ENCODE measurements around the gene KRTAP5-4.
"Not testable (repeated sequence)": the region's sequence is repeated elsewhere in the genome, so short reads cannot be mapped to it uniquely, and the experiment has no call there.

Gene KRTAP5-4

DNA sequence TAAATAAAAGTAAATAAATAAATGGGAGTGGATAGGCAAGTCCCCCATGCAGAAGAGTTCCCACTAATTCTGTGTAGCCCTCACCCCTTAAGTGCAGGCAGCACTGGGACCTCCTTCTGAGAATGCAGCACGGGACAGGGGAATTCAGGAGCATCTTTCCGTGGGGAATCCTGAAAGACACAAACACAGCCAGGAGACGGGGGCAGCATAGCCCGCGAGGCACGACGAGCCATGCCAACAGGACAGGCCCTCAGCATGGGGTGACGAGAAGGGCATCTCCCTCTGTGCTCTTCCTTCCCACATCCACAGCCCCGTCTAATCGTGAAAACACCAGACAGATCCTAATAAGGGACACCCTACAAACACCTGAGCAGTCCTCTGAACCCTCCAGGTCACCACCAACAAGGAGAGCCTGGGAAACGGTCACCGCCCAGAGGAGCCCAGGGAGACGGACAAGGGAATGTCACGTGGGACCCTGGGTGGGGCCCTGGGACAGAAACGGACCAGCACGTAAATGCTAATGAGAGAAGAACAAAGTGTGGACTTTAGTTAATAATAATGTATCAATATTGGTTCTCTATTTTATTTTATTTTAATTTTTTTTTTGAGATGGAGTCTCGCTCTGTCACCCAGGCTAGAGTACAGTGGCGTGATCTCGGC lies 14.5 kb upstream of the KRTAP5-4 start:
- no peak for FAIRE-seq

DNA sequence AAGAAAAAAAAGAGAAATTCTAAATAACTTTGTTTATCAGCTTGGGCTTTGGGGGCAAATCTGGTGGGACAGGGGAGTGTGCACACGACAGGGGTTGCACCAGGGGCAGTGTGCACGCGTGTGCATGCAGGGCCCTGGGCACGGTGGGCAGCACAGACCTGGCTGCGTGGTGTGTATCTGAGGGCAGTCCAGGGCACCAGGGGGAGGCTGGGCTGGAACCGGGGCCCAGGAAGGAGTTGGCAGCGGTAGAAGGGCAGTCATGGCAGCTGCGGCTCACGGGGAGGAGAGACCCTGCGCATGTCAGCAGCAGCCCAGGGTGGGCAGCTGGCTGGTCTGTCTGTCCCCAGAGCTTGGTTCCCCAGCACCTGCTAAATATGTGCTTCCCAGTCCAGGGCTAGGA lies 11.9 kb upstream of the KRTAP5-4 start:
- FAIRE-seq = no peak

DNA sequence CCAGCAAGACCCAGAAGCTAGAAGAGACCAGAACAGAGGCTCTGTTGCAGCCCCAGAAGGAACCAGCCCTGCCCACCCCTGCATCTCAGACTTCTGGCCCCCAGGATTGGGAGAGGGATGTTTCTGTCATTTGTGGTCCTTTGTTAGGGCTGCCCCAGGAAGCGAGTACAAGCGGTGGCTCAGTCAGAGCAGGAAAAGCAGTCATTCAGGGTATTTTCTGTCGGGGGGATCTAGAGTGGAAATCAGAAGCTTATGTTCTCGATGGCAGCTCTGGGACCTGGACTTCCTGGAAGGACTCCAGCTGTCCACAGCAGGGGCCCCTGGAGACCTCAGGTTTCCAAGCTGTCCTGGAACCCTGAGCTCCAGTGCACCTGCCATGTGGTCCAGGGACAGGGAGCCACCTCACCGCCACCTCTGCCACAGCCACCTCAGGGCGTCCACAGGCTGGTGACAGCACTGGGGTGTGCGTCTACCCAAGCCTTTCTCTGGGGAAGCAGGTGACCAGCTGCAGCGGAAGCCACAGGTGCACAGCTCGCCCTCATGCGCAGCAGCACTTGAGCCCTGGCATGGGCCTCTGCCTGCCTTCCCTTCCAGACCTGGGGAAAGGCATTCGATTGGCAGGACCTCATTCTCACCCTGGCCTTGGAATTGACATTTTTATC lies 10.2 kb upstream of the KRTAP5-4 start:
- FAIRE-seq = no peak

DNA sequence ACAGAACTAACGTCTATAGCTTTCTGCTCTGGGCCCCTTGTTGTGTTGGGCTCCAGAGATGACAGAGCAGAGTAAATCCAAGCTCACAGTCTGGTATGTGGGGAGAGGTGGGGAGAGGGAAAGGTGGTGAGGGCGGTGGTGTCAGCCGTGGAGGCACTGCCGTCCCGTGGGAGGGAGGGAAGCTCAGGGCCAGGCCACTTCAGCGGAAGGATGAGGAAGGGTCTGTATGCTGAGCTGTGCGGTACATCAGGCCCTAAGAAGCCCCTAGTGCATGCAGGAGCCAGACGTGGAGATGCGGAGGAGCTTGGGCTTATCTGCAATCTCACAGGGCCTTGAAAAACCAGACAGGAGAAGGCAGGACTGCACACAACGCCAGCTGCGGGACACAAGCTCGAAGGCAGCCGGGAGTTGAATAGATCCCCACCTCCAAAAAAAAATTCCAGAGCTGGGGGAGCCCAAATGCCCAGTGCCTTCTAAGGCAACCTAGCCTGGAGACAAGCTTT lies 9.2 kb upstream of the KRTAP5-4 start:
- no peak for FAIRE-seq

DNA sequence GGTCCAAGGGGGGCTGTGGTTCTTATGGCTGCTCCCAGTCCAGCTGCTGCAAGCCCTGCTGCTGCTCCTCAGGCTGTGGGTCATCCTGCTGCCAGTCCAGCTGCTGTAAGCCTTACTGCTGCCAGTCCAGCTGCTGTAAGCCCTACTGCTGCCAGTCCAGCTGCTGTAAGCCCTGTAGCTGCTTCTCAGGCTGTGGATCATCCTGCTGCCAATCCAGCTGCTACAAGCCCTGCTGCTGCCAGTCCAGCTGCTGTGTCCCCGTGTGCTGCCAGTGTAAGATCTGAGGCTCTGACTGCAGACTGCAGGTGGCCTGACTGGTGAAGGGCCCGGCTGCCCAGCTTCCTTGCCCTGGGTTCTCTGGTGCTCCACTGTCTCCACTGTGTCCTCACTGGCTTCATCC lies 8.3 kb upstream of the KRTAP5-4 start:
- FAIRE-seq = no peak

DNA sequence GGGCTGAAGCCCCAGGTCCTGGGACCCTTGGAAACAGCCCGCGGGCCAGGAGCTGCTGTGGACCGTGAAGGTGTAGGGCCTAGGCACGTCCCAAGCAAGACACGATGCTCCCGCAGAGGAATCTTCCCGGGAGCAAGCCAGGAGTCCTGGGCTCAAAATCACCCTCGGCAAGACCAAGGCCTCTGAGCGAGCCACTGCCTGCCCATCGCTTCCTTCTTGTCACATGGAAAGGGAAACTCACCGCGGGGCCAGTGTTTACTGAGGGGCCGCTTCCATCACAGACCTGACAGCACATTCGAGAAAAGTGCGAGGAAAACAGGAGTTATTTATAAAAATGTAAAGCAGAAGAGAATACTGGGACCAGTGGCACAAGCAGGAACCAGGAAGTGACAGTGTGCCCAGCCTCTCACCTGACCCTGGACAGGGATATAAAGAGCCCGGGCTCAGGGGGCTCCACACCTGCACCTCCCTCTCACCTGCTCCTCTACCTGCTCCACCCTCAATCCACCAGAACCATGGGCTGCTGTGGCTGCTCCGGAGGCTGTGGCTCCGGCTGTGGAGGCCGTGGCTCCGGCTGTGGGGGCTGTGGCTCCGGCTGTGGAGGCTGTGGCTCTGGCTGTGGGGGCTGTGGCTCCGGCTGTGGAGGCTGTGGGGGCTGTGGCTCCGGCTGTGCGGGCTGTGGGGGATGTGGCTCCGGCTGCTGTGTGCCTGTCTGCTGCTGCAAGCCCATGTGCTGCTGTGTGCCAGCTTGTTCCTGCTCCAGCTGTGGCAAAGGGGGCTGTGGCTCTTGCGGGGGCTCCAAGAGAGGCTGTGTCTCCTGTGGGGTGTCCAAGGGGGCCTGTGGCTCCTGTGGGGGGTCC lies 7.6 kb upstream of the KRTAP5-4 start, which contains the start of gene KRTAP5-5:
Gene KRTAP5-5 (plus strand): TSS at position 450 of the 860 bp plus-strand sequence. CDS start 66 bp downstream, at position 516.
- FAIRE-seq = no peak

DNA sequence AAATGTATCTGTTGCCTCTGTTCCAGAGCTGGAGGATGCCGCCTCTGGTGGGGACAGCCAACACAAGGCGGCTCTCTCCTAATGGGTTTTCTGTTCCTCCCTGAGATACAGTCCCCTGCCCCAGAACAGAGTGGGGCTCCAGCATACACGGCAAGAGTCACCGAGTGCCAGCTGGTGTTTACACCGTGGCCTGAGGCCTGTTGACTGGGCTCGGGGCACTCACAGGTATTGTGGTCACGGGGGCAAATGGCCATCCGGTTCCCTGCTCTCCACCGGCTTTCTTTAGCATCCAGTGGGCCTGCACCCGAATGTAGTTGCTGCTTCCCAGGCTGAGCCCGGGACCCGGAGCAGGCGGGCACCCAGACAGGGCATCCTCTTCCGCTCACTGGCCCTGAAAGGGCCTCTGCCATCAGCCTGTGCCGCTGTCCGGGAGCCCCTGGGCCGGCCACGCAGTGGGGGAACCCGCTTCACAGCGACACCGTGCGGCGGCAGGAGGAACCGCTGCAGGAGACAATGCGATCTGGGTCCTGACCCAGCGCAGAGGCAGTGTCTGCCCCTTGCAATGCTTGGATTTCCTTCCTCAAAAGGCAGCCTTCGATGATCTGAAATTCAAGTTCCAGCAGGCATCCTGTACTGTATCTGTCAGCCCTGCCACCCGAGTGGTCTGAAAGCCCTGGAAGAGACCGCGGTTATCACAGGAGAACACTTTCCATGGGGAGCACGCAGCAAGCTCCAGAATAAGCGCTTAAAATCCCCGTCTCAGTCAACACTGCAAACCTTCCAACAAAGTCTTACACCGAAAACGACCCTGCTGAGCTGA lies 6.8 kb upstream of the KRTAP5-4 start:
- FAIRE-seq = no peak

DNA sequence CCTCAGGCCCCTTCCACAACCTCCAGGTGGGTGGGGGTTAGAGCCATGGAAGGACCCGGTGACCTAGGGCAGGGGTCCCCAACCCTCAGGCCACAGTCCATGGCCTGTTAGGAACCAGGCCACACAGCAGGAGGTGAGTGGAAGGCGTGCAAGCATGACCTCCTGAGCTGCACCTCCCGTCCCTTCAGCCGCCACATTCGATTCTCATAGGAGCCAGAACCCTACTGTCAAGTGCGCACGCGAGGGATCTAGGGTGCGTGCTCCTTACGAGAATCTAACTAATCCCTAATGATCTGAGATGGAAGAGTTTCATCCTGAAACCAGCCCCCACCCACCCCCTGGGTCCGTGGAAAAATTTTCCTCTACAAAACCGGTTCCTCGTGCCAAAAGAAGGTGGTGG lies 3.6 kb upstream of the KRTAP5-4 start:
- no peak for FAIRE-seq

DNA sequence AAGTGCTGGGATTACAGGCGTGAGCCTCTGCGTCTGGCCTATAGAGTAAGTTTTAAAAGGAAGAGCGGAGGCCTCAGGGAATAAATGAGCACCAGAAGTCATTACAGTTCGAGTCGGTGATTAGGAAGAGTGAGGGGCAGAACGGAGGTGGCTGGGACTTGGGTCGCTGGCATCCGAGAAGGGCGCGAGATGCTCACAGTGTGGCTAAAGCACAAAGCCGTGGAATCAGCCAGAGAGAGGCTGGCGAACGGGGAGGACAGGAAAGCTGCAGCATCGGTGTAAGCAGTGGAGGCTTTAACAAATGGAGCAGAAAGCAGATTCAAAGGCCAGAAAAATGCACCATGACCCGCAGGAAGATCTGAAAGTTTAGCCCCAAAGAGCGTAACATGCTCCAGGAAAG lies 2.7 kb upstream of the KRTAP5-4 start:
- FAIRE-seq = no peak

DNA sequence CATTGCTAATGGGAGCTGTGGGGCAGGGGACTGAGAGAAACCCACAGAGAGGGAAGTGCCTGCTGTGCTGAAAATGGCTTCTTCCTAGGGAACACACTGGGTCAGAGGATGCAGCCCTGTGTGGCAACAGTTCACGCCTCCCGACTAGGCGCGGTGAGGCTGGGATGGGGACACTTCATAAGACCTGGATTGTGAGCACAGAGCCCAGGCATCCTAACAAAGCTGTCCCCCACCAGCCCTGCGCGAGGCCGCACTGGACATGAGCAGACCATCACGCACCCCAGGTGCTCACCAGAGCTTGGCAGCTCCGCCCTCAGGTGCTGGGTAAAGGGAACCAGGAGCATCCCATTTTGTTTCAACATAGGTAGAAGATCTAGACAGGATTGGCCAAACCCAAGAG lies 1.8 kb upstream of the KRTAP5-4 start:
- FAIRE-seq = no peak

DNA sequence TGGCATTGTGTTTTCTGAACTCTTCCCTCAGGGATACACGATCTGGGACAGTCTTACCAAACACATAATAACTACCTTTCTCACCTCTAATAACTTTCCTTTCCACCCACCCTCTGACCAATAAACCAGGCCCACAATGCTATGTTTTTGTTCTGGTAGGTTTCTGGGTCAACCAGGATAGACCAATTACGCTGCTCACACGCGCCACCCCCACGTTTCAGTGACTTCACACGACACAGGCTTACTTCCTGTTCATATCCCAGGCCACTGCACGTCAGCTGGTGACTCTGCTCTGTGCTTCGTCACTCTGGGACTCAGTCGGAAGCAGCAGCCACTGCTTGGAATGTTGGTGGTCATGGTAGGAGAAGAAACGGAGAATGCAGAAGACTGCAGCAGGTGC lies 2.5 kb downstream of the KRTAP5-4 start:
- FAIRE-seq = no peak

DNA sequence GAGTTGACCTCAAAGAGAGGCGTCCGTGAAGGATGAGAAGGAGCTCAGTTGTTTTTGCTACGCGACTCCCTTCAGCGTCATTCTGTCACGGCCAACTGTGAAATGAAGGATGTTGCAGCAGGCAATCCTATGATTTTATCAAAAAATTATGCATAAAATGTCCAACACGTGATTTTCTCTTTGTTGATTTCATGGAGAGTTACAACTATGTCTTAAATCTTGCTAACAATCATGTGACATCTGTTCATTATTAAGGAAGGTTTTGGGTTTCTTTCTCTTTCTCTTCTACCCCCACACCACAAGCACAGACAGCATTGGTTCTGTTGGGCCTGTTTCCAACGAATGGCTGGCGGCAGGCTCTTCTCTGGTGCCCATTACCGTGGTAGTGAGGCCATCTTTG lies 3.7 kb downstream of the KRTAP5-4 start:
- no peak for FAIRE-seq

DNA sequence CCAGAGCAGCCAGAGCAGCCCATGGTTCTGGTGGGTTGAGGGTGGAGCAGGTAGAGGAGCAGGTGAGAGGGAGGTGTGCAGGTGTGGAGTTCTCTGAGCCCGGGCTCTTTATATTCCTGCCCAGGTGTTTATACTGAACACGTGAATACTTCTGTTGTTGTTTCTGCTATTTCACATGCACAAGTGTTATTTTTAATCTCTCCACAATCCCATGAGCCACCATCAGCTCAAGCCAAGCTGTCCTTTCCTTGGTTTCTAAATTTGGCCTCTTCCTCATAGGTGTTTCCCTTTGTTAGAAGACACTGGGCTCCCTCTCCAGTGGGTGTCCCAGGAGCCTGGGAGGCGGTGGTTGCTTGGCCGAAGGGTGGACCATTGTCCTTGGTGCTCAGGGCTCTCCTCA lies 13.6 kb downstream of the KRTAP5-4 start, which contains the start of gene KRTAP5-3:
Gene KRTAP5-3 (minus strand): TSS at position 101 of the 400 bp plus-strand sequence. CDS start 78 bp downstream, at position 23.
- FAIRE-seq = no peak

DNA sequence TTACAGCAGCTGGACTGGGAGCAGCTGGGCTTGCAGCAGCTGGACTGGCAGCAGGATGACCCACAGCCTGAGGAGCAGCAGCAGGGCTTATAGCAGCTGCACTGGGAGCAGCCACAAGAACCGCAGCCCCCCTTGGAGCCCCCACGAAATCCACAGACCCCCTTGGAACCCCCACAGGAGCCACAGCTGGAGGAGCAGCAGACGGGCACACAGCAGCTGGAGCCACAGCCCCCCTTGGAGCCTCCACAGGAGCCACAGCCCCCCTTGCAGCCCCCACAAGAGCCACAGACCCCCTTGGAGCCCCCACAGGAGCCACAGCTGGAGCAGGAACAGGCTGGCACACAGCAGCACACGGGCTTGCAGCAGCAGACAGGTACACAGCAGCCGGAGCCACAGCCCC lies 14.0 kb downstream of the KRTAP5-4 start:
- FAIRE-seq = not testable (repeated sequence)

DNA sequence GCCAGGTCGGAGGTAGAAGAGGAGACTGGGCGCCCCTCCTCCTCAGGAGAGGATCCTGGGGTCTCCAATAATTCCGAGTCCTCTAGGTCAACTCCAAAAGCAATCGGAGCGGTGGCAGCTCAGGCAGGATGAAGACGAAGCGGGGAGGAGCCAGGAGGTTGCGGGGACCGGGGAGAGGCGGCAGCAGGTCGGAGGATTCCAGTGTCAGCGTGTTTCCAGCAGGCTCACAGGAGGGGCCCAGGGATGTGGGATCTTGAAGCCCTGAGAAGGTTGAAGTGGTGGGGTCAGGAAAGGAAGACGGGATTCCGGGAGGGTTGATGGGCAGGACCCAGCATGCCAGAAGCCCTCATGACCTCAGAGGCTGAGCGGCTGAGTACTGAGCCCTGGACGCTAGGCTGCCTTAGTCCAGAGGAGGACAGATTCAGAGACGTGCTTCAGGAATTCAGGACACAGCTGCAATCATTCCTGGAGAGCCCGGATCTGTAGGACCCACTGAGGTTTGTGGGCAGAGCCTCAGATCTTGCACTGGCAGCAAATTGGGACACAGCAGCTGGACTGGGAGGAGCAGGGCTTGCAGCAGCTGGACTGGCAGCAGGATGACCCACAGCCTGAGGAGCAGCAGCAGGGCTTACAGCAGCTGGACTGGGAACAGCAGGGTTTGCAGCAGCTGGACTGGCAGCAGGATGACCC lies 14.6 kb downstream of the KRTAP5-4 start:
- not testable (repeated sequence) for FAIRE-seq

DNA sequence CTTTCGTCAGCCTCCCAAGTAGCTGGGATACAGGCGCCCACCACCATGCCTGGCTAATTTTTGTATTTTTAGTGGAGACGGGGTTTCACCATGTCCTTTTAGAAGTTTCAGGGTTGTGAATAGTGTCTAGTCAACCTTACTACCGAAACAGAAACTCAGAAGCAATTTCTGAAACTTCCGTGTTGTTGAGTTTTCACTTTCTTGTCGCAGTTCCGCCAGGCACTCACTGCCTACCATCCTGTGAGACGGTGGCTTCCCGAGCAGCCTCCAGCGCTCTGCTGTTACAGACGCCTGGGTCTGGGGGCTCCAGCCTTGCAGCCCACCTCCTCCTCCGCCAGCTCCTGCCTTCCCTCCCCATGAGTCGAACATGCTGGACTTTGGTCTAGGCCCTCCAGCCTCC lies 16.0 kb downstream of the KRTAP5-4 start:
- not testable (repeated sequence) for FAIRE-seq

DNA sequence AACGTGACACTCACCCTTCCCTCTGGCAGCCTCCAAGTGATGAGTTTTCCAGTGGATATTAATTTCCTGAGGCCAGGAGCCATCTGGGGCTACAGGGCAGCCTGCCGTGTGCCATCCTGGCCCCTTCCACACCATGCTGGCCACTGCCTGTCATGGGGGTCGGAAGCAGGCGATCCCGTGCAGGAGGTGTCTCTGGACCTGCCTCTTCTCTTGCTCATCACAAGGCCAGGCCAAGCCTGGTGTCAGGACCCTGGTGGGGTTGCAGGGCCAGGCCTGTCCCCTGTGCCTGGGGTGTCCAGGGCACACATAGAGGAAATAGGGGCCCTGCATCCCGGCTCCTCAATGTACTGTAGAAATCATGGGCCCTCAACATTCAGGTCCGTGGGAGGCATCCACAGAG lies 17.2 kb downstream of the KRTAP5-4 start:
- no peak for FAIRE-seq

DNA sequence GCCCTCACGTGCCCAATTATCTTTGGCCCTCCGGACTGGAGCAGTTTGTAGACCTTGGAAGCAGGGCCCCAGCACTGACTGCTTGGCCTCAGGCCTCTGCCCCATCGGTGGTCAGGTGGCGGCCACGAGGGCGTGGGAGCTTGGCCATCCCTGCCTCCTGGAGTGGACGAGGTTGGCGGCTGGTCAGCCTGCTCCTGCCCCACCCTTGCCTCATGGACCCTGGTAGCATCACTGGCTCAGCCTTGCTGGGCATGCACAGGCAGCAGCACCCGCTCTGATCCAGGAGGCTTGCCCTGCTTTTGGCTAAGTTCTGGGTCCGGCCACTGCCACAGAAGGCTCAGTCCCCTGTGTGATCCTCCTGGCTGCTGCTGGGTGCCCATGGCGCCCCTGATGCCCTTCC lies 17.8 kb downstream of the KRTAP5-4 start:
- no peak for FAIRE-seq

DNA sequence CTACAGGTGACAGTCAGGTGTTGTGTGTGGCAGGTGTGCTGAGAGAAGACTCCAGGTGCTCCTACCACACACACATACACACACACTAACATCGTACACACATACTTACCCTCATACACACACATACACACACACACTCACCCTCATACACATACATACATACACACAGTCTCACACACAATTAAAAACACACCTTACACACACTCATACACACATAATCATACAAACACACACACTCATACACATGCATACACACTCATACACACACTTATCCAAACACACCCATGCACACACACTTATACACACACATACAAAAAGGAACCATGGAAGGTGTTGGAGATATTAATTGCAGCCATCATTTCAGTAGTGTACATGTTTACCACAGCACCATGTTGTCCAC lies 18.3 kb downstream of the KRTAP5-4 start:
- FAIRE-seq = no peak

DNA sequence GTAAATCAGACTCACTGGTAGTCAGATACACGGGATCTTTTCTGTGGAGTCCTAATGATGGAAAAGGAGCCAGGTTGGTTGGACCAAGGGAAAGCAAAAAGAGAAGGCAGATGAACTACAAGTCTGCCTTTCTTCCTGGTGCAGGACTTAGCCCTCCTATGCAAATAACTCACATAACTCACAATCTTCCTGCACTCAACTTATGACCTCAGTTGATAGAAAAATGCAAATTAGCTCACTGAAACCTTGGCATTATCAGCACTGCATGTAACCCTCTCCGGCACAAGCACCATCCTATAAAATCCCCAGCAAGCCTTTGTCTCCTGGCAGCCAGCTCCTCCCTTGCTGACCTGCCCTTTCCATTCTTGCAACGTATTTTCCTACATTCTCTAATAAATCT lies 20.3 kb downstream of the KRTAP5-4 start:
- FAIRE-seq = not testable (repeated sequence)

DNA sequence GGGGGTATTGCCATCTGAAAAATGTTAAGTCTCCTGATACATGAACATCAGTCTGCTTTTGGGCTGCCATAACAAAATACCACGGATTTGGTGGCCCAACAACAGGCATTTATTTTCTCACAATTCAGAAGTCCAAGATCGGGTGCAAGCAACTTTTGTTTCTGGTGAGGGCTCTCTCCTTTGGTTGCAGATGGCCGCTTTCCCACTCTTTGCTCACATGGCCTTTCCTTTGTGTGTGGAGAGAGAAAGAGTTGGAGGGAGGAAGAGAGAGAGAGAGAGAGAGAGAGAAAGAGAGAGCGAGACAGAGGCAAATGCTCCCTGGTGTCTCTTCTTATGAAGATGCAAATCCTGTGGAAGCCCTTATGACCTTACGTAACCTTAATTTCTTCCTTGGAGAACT lies 21.3 kb downstream of the KRTAP5-4 start:
- no peak for FAIRE-seq

DNA sequence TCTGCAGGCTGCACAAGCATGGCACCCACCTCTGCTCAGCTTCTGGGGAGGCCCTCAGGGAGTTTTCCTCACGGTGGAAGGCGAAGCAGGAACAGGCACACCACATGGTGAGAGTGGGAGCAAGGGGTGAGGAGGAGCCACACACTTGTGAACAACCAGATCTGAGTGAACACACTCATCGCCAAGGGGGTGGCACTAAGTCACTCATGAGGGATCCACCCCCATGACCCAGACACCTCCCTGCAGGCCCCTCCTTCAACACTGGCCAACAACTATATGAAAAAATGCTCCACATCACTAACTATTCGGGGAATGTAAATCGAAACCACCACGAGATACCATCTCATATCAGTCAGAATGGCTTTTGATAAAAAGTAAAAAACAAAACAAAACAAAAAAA lies 23.1 kb downstream of the KRTAP5-4 start:
- FAIRE-seq = no peak

Measured in G401.6 (cell line).